Vagina (tissue), 2 donors: ENCODE data around the gene ACAN.

Experiments
- POLR2A ChIP-seq, 2 donors: fragments of 450-650 bp; IDR thresholded peaks; one replicate each; pipeline ENCODE4 v1.6.1; 2017; ENCODE audit warnings: antibody characterized with exemption in 2 of 2, mild to moderate bottlenecking in 2 of 2, moderate library complexity in 2 of 2
- POLR2AphosphoS5 ChIP-seq, 2 donors: sonication (generic); formaldehyde crosslinking; IDR thresholded peaks; one replicate each; pipeline ENCODE4 v1.9.0; 2017; ENCODE audit warnings: antibody characterized with exemption in 2 of 2, mild to moderate bottlenecking in 2 of 2, low read depth in 1 of 2; ENCODE audit not compliant: insufficient read depth in 1 of 2
- TF ChIP-seq, protein P1 (sequence below), 3 experiments: fragments of 450-650 bp in 2 of 3; fragments of 200-600 bp in 1 of 3; sonication (generic) in 1 of 3; IDR thresholded peaks; one replicate each; pipeline ENCODE4 v1.5.1; 2017 to 2019; ENCODE audit warnings: antibody characterized with exemption in 3 of 3, mild to moderate bottlenecking in 2 of 3, moderate library complexity in 2 of 3

DNA sequence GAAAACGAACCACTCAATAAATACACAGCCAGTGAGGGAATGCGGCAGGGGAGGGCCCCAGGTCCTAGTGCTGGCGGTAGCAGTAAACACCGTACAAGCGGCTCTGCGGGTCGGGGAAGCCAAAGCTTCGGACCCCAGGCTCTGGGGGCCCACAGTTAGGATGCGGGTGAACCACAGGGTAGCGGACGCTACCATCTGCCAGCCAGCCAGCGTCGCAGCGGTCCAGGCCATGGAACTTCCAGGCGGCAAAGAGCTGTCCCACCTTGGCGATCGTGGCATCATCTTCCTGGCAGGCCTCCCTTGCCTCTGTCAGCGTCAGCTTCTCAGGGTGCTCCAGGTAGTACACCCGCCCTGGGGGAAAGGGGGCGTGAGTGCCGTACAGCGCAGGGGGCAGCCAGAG is 74.7 kb downstream of the ACAN start:
- TF ChIP-seq POLR2A (IDR thresholded peaks at IDR 0.05) (no peak), POLR2AphosphoS5 (IDR thresholded peaks at IDR 0.05; ENCODE audit: insufficient read depth in 1 of 2, low read depth in 1 of 2) (no peak)
- TF ChIP-seq, protein P1, sequence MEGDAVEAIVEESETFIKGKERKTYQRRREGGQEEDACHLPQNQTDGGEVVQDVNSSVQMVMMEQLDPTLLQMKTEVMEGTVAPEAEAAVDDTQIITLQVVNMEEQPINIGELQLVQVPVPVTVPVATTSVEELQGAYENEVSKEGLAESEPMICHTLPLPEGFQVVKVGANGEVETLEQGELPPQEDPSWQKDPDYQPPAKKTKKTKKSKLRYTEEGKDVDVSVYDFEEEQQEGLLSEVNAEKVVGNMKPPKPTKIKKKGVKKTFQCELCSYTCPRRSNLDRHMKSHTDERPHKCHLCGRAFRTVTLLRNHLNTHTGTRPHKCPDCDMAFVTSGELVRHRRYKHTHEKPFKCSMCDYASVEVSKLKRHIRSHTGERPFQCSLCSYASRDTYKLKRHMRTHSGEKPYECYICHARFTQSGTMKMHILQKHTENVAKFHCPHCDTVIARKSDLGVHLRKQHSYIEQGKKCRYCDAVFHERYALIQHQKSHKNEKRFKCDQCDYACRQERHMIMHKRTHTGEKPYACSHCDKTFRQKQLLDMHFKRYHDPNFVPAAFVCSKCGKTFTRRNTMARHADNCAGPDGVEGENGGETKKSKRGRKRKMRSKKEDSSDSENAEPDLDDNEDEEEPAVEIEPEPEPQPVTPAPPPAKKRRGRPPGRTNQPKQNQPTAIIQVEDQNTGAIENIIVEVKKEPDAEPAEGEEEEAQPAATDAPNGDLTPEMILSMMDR (IDR thresholded peaks at IDR 0.05), result no peak
